CD4-positive, alpha-beta T cell (primary cell): ENCODE results near the gene SLFN14. TPM values are rescaled to one million over a fixed set of nuclear protein-coding genes. Genes with fewer than 3 reads are reported as not detected.
"Not testable (repeated sequence)": the region's sequence is repeated elsewhere in the genome, so short reads cannot be mapped to it uniquely, and the experiment has no call there.

Source experiments
- ATAC-seq: fragments of 200-7000 bp; cut with Tn5 transposase; one replicate; pipeline ENCODE4 v1.10.0; 2022; ENCODE audit warnings: mild to moderate bottlenecking; ENCODE audit not compliant: poor library complexity
- CTCF ChIA-PET: fragments of 350-600 bp; sonication (Branson Sonifier 250); formaldehyde crosslinking; loops from one replicate; lab custom pipeline; 2021; ENCODE audit warnings: antibody characterized with exemption, inconsistent platforms; lab: Charles Lee
- POLR2A ChIA-PET: fragments of 350-600 bp; sonication (Branson Sonifier 250); formaldehyde crosslinking; loops from one replicate; lab custom pipeline; 2021; ENCODE audit warnings: antibody characterized with exemption, inconsistent platforms; lab: Charles Lee
- DNase-seq, 14 experiments: peaks; one replicate each; pipeline ENCODE4 v3.0.0-alpha.2; 2013 to 2020; ENCODE audit warnings: mixed read lengths in 2 of 14
- H3K27ac ChIP-seq, 2 donors: one replicate each; pipeline versions ENCODE4 v1.5.1 to v1.7.0; 2013; ENCODE audit warnings: low read length in 2 of 2, low read depth in 1 of 2, mild to moderate bottlenecking in 1 of 2
- H3K27me3 ChIP-seq, 2 experiments: 1 replicate in 1 of 2; 2 replicates in 1 of 2; pipeline versions ENCODE4 v1.6.1 to v1.7.0; 2013; ENCODE audit warnings: low read length in 2 of 2, control low read depth in 1 of 2, mild to moderate bottlenecking in 1 of 2, moderate library complexity in 1 of 2; ENCODE audit not compliant: insufficient read depth in 2 of 2, control insufficient read depth in 1 of 2
- H3K36me3 ChIP-seq: one replicate; pipeline ENCODE4 v1.6.1; 2013; ENCODE audit warnings: low read length, control low read depth; ENCODE audit not compliant: insufficient read depth
- H3K4me1 ChIP-seq: one replicate; pipeline ENCODE4 v1.6.1; 2013; ENCODE audit warnings: low read length, control low read depth; ENCODE audit not compliant: insufficient read depth
- H3K4me3 ChIP-seq: one replicate; pipeline ENCODE4 v1.5.1; 2013; ENCODE audit warnings: mild to moderate bottlenecking, low read length, moderate library complexity
- H3K9me3 ChIP-seq, 2 experiments: 1 replicate in 1 of 2; 2 replicates in 1 of 2; pipeline versions ENCODE4 v1.6.1 to v1.7.0; 2013; ENCODE audit warnings: low read length in 2 of 2, mild to moderate bottlenecking in 2 of 2, control low read depth in 1 of 2, moderate library complexity in 1 of 2; ENCODE audit not compliant: control insufficient read depth in 1 of 2, insufficient read depth in 1 of 2
- H3K27ac Mint-ChIP-seq: one replicate; pipeline ENCODE4 v1.8.0; 2020; ENCODE audit warnings: mixed read lengths
- H3K27me3 Mint-ChIP-seq: one replicate; pipeline ENCODE4 v1.8.0; 2021; ENCODE audit warnings: mixed read lengths
- H3K36me3 Mint-ChIP-seq: one replicate; pipeline ENCODE4 v1.8.0; 2021; ENCODE audit warnings: low read depth, mixed read lengths
- H3K4me1 Mint-ChIP-seq: one replicate; pipeline ENCODE4 v1.8.0; 2021; ENCODE audit warnings: low read depth, mixed read lengths
- H3K4me3 Mint-ChIP-seq: one replicate; pipeline ENCODE4 v1.8.0; 2020; ENCODE audit warnings: mild to moderate bottlenecking, mixed read lengths
- H3K9me3 Mint-ChIP-seq: one replicate; pipeline ENCODE4 v1.8.0; 2020; ENCODE audit warnings: mixed read lengths
- CTCF ChIP-seq: fragments of 200-600 bp; IDR thresholded peaks from one replicate; pipeline ENCODE4 v1.8.0; 2022; ENCODE audit warnings: antibody characterized with exemption, mild to moderate bottlenecking
- intact Hi-C, 2 experiments: fragments of 100-400 bp; cut with DNase I in 1 of 2; cut with micrococcal nuclease in 1 of 2; formaldehyde crosslinking; loops; one replicate each; pipeline versions ENCODE4 v1.15.1 to v1.9.0; 2023 to 2025; cut with DNase I, micrococcal nuclease
- total RNA-seq, 174 experiments: library from RNA in 2 of 174; stranded (reverse) in 2 of 174; gene quantifications; one replicate each; pipeline ENCODE4 v1.2.3 and lab custom pipeline; 2021 to 2026

The SLFN14 gene
- total RNA-seq, 2 experiments from 2014 or later = not detected

GRCh38 chr17:35519906-35520442 is 40.6 kb downstream of the SLFN14 start:
- ATAC-seq (no peak), DNase-seq (no peak)
- no peaks in the 10 kb centered on the region for H3K9me3 ChIP-seq
- H3K4me3 ChIP-seq = no peak overlapping the region
- Mint-ChIP-seq H3K9me3 (no peaks in the 10 kb centered on the region), H3K36me3 (peaks cover 91% of the 10 kb centered on the region), H3K4me1 (peaks cover 94% of the 10 kb centered on the region), H3K27me3 (no peaks in the 10 kb centered on the region), H3K27ac (peak overlapping the region; percentile 60), H3K4me3 (peak overlapping the region; percentile 69)
- TF ChIP-seq CTCF = no peak
- intact Hi-C loops = no loop called here
- ChIA-PET POLR2A (interaction anchor here (0.8 to 1.5 kb wide), 3 partner anchors 33 to 126 kb away, joined by 3 read pairs; partner anchors contain the start of gene PEX12), CTCF (interaction anchor here (1.3 to 1.8 kb wide), 4 partner anchors 13 to 306 kb away, joined by 3 to 5 read pairs (median 4); no protein-coding TSS in a partner anchor)
- no peaks in the 10 kb centered on the region for H3K27me3 ChIP-seq
- peaks cover 58% of the 10 kb centered on the region for H3K4me1 ChIP-seq
- peaks cover 32% of the 10 kb centered on the region for H3K36me3 ChIP-seq
- no peak overlapping the region for H3K27ac ChIP-seq

DNA sequence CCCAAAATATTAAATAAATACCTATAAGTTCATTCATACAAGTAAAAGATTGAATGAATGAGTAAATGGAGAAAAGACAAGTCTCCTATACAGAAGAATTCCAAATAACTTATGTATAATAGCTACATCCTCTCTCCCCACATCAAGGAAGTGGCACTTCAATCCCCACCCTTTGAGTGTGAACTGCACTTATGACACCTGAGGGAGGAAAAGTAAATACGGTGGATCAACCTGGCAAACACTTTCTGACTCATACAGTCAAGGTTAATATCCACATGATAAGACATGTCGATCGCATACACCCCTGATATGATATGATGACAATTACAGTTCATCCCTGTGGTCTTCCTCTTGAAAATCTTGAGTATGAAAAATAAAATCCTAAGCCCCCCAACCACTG is 41.2 kb downstream of the SLFN14 start:
- no peaks in the 10 kb centered on the region for H3K27me3 Mint-ChIP-seq
- CTCF ChIA-PET = interaction anchor here (0.7 to 1.8 kb wide), 3 partner anchors 14 to 20 kb away, joined by 3 to 5 read pairs (median 4); no protein-coding TSS in a partner anchor
- Histone ChIP-seq H3K36me3 (peaks cover 37% of the 10 kb centered on the region), H3K9me3 (no peaks in the 10 kb centered on the region), H3K4me3 (no peak overlapping the region), H3K4me1 (peaks cover 59% of the 10 kb centered on the region), H3K27ac (no peak overlapping the region), H3K27me3 (no peaks in the 10 kb centered on the region)
- POLR2A ChIA-PET = interaction anchor here (0.8 to 1.5 kb wide), 3 partner anchors 33 to 126 kb away, joined by 3 read pairs; partner anchors contain the start of gene PEX12
- H3K4me3 Mint-ChIP-seq = peak overlapping the region; percentile 69
- no peaks in the 10 kb centered on the region for H3K9me3 Mint-ChIP-seq
- no peak for TF ChIP-seq CTCF
- peak in 2 of 14 experiments; percentile 38 to 57 for DNase-seq
- peak overlapping the region; percentile 60 for H3K27ac Mint-ChIP-seq
- H3K4me1 Mint-ChIP-seq = peaks cover 88% of the 10 kb centered on the region
- H3K36me3 Mint-ChIP-seq = peaks cover 91% of the 10 kb centered on the region
- peak; percentile 39 for ATAC-seq
- intact Hi-C loops = no loop called here

DNA sequence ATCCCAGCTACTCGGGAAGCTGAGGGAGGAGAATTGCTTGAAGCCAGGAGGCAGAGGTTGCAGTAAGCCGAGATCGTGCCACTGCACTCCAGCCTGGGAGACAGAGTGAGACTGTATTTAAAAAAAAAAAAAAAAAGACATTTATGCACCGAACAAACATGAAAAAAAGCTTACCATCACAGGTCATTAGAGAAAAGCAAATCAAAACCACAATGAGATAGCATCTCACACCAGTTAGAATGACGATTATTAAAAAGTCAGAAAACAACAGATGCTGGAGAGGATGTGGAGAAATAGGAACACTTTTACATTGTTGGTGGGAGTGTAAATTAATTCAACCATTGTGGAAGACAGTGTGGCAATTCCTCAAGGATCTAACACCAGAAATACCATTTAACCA is 42.2 kb downstream of the SLFN14 start:
- H3K36me3 Mint-ChIP-seq = peaks cover 91% of the 10 kb centered on the region
- intact Hi-C loops, H3K27ac ChIP-seq, H3K9me3 Mint-ChIP-seq, H3K27me3 ChIP-seq, ATAC-seq, H3K27me3 Mint-ChIP-seq, H3K9me3 ChIP-seq, H3K4me3 ChIP-seq: not testable (repeated sequence)
- H3K4me1 Mint-ChIP-seq = peaks cover 85% of the 10 kb centered on the region
- H3K4me3 Mint-ChIP-seq = peak overlapping the region; percentile 57
- POLR2A ChIA-PET = interaction anchor here (1.2 kb wide), 2 partner anchors 13 to 290 kb away, joined by 4 read pairs; no protein-coding TSS in a partner anchor
- peak overlapping the region; percentile 34 for H3K27ac Mint-ChIP-seq
- Histone ChIP-seq H3K36me3 (peaks cover 38% of the 10 kb centered on the region), H3K4me1 (peaks cover 50% of the 10 kb centered on the region)
- peak in 1 of 14 experiments; percentile 43 for DNase-seq
- CTCF ChIA-PET = interaction anchor here (1.8 to 2.0 kb wide), 2 partner anchors 18 to 31 kb away, joined by 4 to 7 read pairs; no protein-coding TSS in a partner anchor
